GM06990 (cell line): ENCODE data around the gene PDZRN3.

Experiments
- DNase-seq: peaks from one replicate; pipeline ENCODE4 v3.0.0-alpha.2; 2011; ENCODE audit not compliant: insufficient read length; ENCODE audit errors: extremely low read depth
- H3K27me3 ChIP-seq: replicated peaks from 2 replicates; pipeline ENCODE4 v1.6.0; 2011; ENCODE audit warnings: low read length; ENCODE audit not compliant: control insufficient read depth, insufficient read depth
- H3K36me3 ChIP-seq: 2 replicates; pipeline ENCODE4 v1.5.1; 2011; ENCODE audit warnings: low read length; ENCODE audit not compliant: control insufficient read depth, insufficient read depth
- H3K4me3 ChIP-seq: replicated peaks from 2 replicates; pipeline ENCODE4 v1.5.1; 2011; ENCODE audit warnings: low read depth, mild to moderate bottlenecking, control low read depth, low read length
- TF ChIP-seq, protein P1 (sequence below): IDR thresholded peaks from 2 replicates; pipeline ENCODE4 v1.5.1; 2011; ENCODE audit warnings: low read length, control low read depth, mild to moderate bottlenecking, inconsistent platforms; ENCODE audit not compliant: insufficient read depth, poor library complexity, severe bottlenecking

Gene PDZRN3

GRCh38 chr3:73403444-73403843 is 221.3 kb downstream of the PDZRN3 start:
- Histone ChIP-seq H3K36me3 (no peaks in the 10 kb centered on the region), H3K4me3 (no peak overlapping the region), H3K27me3 (no peaks in the 10 kb centered on the region; the same call in none of the 2 replicates)
- TF ChIP-seq, protein P1, sequence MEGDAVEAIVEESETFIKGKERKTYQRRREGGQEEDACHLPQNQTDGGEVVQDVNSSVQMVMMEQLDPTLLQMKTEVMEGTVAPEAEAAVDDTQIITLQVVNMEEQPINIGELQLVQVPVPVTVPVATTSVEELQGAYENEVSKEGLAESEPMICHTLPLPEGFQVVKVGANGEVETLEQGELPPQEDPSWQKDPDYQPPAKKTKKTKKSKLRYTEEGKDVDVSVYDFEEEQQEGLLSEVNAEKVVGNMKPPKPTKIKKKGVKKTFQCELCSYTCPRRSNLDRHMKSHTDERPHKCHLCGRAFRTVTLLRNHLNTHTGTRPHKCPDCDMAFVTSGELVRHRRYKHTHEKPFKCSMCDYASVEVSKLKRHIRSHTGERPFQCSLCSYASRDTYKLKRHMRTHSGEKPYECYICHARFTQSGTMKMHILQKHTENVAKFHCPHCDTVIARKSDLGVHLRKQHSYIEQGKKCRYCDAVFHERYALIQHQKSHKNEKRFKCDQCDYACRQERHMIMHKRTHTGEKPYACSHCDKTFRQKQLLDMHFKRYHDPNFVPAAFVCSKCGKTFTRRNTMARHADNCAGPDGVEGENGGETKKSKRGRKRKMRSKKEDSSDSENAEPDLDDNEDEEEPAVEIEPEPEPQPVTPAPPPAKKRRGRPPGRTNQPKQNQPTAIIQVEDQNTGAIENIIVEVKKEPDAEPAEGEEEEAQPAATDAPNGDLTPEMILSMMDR, result no peak
- no peak for DNase-seq

- Histone ChIP-seq H3K4me3 (no peak overlapping the region), H3K27me3 (no peaks in the 10 kb centered on the region; the same call in none of the 2 replicates), H3K36me3 (no peaks in the 10 kb centered on the region)
- TF ChIP-seq, protein P1, result no peak
- no peak for DNase-seq
These were observed 223.0 kb downstream of the PDZRN3 start for GRCh38 chr3:73401616-73402279.

GRCh38 chr3:73401059-73401458 is 223.7 kb downstream of the PDZRN3 start:
- DNase-seq, result no peak
- H3K4me3 ChIP-seq, result no peak overlapping the region
- no peaks in the 10 kb centered on the region; the same call in none of the 2 replicates for H3K27me3 ChIP-seq
- TF ChIP-seq, protein P1, result no peak
- no peaks in the 10 kb centered on the region for H3K36me3 ChIP-seq

DNA sequence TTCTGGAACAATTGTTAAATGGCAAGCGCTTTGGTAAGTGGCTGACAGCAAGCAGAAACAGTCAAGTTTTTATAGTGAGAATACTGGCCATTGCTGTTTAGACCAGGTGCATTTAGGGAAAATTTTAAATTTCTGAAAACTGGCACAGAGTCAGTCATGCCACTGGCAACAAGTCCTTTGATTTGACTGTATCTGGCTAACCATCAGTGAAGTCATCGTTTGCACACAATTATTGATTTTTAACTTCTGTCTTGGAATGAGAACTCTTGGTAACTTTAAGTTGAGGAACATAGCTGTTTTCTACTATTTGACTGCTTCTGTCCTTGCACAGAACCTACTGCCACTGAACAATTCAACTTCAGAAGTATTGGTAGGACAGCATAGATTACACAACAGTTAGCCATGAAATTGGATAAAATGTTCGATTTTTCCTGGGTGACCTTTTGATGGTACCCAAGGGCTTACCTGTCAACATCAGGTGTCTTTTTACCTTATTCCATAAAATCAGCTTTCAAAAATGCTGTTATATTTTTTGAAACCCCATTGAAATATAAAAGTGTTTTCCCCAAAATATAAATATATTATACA is 225.0 kb downstream of the PDZRN3 start:
- no peak for DNase-seq
- Histone ChIP-seq H3K4me3 (no peak overlapping the region), H3K27me3 (no peaks in the 10 kb centered on the region; the same call in none of the 2 replicates), H3K36me3 (no peaks in the 10 kb centered on the region)
- TF ChIP-seq, protein P1, result no peak

DNA sequence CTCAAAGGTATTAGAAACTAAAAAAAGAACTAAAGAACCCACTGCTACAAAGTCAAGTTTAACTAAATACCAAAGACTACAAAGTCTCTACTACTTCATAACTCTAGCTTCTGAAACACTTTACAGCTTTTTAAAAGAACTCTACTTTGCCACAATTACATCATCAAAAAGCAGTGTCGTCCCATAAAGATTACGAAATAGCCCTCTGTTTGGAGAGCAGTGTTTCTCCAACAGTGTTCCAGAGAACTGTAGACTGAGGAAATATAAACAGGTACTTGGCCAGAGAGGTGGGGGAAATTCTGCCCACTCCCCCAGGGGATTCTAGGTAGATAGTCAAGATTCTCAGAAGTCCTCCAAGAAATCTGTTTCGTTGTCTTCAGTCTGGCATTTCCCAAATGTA is 225.6 kb downstream of the PDZRN3 start:
- H3K27me3 ChIP-seq, result no peaks in the 10 kb centered on the region; the same call in none of the 2 replicates
- TF ChIP-seq, protein P1, result no peak
- DNase-seq, result no peak
- no peak overlapping the region for H3K4me3 ChIP-seq
- H3K36me3 ChIP-seq, result no peaks in the 10 kb centered on the region

GRCh38 chr3:73398084-73398483 is 226.7 kb downstream of the PDZRN3 start:
- TF ChIP-seq, protein P1, result no peak
- no peak for DNase-seq
- Histone ChIP-seq H3K4me3 (no peak overlapping the region), H3K36me3 (no peaks in the 10 kb centered on the region), H3K27me3 (no peaks in the 10 kb centered on the region; the same call in none of the 2 replicates)
